ENCODE data around the gene TSC1.

TSC1 gene

DNA sequence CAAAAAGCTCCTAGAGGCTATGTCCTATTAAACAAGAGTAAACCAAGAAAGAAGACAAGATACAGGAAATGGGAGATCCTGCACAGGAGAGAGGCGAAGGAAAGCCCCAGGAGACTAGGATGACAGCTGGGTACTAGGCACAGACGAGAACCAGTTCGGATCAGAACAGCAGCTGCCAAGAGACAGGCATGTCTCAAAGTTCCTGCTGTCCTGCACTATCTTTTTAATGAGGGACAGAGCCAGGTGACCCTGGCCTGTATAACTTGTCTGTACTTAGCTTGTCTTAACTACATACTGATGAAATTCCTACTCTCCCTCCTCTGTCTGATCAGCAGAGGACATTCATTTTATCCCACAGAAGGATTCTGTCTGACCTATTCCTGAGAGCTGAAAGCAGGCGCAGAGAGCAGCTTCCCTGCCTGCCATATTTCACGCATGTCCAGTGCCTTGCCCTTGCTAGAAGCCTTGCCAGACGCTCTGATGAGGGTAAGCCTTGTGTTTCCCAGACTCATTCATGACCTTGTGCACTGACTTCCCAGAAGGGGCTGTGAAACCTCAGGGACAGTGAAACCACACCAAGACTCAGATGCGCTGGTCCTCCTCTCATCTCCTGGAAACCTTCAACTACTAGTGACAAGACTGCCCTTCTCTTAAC is 24.7 kb downstream of the TSC1 start:
- Histone ChIP-seq H3K9ac (no peak overlapping the region), H3K4me1 (no peaks in the 10 kb centered on the region), H3K9me3 (no peaks in the 10 kb centered on the region), H3K27me3 (no peaks in the 10 kb centered on the region), H3K4me3 (no peak overlapping the region), H3K4me2 (no peak overlapping the region), H3K27ac (no peak overlapping the region), H4K20me1 (no peaks in the 10 kb centered on the region), H3K36me3 (peaks cover 90% of the 10 kb centered on the region)
- no peak for TF ChIP-seq Cebpa-rat (IDR thresholded peaks at IDR 0.05)

DNA sequence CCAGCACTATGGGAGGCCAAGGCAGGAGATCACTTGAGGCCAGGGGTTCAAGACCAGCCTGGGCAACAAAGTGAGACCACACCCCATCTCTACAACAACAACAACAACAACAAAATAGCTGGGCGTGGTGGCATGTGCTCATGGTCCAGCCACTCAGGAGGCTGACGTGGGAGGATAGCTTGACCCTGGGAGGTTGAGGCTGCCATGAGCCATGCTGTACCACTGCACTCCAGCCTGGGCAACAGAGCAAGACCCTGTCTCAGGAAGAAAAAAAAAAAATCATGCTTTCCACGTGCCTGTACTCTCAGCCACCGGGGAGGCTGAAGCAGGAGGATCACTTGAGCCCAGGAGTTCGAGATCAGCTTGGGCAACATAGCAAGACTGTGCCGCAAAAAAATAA is 29.5 kb downstream of the TSC1 start:
- TF ChIP-seq Cebpa-rat (IDR thresholded peaks at IDR 0.05): no peak
- Histone ChIP-seq H3K4me3 (no peak overlapping the region), H3K27me3 (no peaks in the 10 kb centered on the region), H3K27ac (no peak overlapping the region), H3K9me3 (no peaks in the 10 kb centered on the region), H3K36me3 (peaks cover 90% of the 10 kb centered on the region), H3K4me2 (no peak overlapping the region), H3K9ac (no peak overlapping the region), H3K4me1 (no peaks in the 10 kb centered on the region), H4K20me1 (no peaks in the 10 kb centered on the region)

DNA sequence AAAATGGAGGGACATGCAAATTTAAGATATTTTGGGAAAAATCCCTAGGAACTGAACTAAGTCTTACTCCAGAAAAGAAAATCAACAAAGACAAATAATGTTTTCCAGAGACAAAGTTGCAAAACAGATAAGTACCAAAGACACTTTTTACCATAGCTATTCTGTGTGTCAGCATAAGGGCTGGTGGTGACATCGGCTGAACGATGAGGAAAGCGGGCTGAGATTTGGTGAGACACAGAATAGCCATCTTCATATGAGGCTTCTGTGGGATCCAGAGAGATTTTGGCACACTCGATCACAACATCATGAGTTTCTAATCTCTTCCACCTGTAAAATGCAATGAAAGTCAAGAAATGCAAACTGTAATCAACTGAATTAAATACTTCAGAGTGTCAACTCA is 32.3 kb downstream of the TSC1 start:
- H3K27me3 ChIP-seq: no peaks in the 10 kb centered on the region
- no peak for TF ChIP-seq Cebpa-rat (IDR thresholded peaks at IDR 0.05)
- H3K4me1 ChIP-seq: no peaks in the 10 kb centered on the region
- peaks cover 81% of the 10 kb centered on the region for H3K36me3 ChIP-seq
- H3K9me3 ChIP-seq: no peaks in the 10 kb centered on the region
- H3K4me3 ChIP-seq: no peak overlapping the region
- no peak overlapping the region for H3K4me2 ChIP-seq
- H3K9ac ChIP-seq: no peak overlapping the region
- H3K27ac ChIP-seq: no peak overlapping the region
- H4K20me1 ChIP-seq: no peaks in the 10 kb centered on the region

DNA sequence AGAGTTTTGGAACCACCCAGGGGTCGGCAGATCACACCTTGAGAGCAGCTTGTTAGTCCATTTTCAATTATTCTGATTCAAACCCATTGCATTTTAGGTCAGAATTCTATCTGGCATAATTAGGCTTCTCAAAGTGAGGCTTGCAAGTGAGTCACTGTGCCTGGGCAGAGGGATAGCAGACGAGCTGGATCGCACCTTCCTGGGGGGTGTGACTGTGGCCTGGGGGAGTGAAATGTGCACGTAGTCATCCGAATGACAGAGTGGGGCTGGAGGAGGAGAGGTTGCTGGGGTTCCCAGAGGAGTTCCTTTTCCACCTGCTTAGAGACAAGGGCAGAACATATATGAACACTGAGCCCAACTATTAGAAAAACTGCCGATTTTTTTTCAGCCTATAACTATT is 34.0 kb downstream of the TSC1 start:
- Histone ChIP-seq H3K27me3 (no peaks in the 10 kb centered on the region), H3K4me1 (no peaks in the 10 kb centered on the region), H3K4me2 (no peak overlapping the region), H3K4me3 (no peak overlapping the region), H3K9ac (no peak overlapping the region), H3K27ac (no peak overlapping the region), H3K36me3 (peaks cover 83% of the 10 kb centered on the region), H3K9me3 (no peaks in the 10 kb centered on the region), H4K20me1 (no peaks in the 10 kb centered on the region)
- no peak for TF ChIP-seq Cebpa-rat (IDR thresholded peaks at IDR 0.05)

DNA sequence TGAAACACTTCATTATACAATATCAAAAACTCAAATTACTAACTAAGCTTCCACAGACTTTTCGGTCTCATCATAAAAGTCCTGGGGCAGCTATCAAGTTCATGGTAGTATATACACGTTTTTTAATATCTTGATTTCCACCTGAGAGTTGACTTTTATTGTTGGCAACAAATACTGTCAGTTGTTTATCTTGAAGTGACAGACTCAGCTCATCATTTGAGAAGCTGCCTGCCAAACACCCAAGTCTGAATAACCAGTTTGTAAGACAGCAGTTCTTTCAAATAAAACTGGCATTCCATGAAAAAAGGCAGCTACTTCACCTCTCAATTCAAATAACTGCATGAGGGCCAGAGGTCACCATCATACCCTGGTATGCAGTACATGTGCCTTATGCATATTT is 35.1 kb downstream of the TSC1 start:
- Histone ChIP-seq H3K9me3 (no peaks in the 10 kb centered on the region), H3K27ac (no peak overlapping the region), H3K9ac (no peak overlapping the region), H3K27me3 (no peaks in the 10 kb centered on the region), H3K4me3 (no peak overlapping the region), H3K36me3 (peaks cover 83% of the 10 kb centered on the region), H3K4me2 (no peak overlapping the region), H3K4me1 (no peaks in the 10 kb centered on the region), H4K20me1 (no peaks in the 10 kb centered on the region)
- TF ChIP-seq Cebpa-rat (IDR thresholded peaks at IDR 0.05): no peak

DNA sequence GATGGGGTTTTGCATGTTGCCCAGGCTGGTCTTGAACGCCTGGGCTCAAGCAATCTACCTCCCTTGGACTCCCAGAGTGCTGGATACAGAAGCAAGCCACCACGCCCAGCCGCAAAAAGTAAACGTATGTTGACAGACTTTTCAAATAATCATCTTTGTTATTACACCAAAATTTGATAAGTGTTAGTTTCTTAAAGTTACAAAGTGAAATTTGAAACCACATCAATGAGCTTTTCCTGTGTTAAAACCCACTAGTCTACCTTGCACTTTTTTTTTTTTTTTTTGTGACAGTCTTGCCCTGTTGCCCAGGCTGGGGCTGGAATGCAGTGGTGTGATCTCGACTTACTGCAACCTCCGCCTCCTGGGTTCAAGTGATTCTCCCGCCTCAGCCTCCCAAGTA is 35.8 kb downstream of the TSC1 start:
- Histone ChIP-seq H4K20me1 (no peaks in the 10 kb centered on the region), H3K9ac (no peak overlapping the region), H3K27me3 (no peaks in the 10 kb centered on the region), H3K9me3 (no peaks in the 10 kb centered on the region), H3K27ac (no peak overlapping the region), H3K4me2 (no peak overlapping the region), H3K36me3 (peaks cover 85% of the 10 kb centered on the region), H3K4me3 (no peak overlapping the region), H3K4me1 (no peaks in the 10 kb centered on the region)
- TF ChIP-seq Cebpa-rat (IDR thresholded peaks at IDR 0.05): no peak

DNA sequence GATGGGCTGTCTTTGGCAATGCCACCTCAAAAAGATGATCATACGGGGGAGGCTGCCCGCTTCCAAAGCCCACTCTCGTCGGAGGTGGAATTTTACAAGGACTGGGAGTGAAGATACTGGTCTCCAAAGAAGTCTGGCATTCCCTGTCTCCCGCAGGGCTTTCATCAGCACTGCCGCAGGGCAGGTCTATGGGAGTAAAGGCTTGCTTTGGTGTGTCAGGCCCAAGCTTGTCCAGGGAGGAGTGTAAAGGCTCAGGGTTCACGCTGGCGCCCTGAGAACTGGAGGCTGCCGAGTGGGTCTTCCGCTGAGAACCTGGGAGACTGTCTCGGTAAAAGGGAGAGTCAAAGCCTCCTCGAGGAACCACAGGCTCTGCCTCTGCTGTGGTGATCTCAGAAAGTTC is 38.7 kb downstream of the TSC1 start:
- 0 out of 2 replicates have a peak, but pooled peaks cover 5% of the 10 kb centered on the region for H3K4me1 ChIP-seq
- no peak overlapping the region for H3K9ac ChIP-seq
- H3K27ac ChIP-seq: no peak overlapping the region
- no peaks in the 10 kb centered on the region for H4K20me1 ChIP-seq
- no peaks in the 10 kb centered on the region for H3K9me3 ChIP-seq
- no peak overlapping the region for H3K4me2 ChIP-seq
- H3K36me3 ChIP-seq: peaks cover 82% of the 10 kb centered on the region
- TF ChIP-seq Cebpa-rat (IDR thresholded peaks at IDR 0.05): no peak
- no peaks in the 10 kb centered on the region for H3K27me3 ChIP-seq
- H3K4me3 ChIP-seq: no peak overlapping the region

DNA sequence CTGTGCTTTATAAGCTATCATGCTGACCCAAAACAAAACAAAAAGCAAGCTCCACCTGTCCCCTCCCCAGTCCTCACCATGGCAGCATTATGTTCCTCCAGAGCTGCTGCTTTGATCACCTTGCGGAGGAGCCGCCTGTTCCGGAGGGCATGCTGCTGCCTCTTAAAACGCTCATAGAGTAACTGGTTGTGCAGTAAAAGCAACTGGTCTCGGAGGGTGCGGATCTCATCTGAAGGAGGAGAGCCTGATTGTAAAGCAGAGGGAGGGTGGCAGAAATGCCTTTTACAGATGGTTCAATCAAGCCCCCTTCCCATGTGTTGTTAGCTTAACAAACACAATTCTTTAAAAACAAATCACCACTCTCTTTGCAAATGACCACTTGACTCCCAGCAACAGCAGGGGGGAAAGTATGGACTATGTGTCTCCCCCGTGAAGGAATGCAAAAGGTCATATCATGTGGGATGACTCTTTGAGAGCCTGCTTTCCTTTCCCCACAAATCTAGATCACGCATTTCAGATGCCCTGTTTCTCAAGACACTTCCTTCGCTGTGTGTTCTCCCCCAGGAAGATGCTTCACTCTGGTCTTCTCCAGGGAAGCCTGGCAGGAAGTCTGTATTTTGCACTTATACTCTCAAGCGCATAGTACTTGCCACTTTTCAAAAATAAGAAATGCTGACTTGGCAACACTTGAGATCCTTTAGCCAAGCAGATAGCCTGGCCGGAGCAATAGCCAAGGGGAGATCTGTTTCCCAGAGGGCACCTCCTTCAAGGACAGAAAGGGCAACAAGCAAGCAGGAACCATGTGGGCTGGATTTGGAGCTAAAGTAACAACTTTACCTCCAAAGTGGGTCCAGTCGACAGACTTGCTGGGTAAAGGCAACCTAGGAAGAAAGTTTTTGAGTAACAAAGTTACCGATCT is 40.6 kb downstream of the TSC1 start:
- Histone ChIP-seq H3K9ac (no peak overlapping the region), H3K9me3 (no peaks in the 10 kb centered on the region), H3K4me2 (no peak overlapping the region), H3K27me3 (no peaks in the 10 kb centered on the region), H3K4me3 (no peak overlapping the region), H3K36me3 (peaks cover 82% of the 10 kb centered on the region), H3K27ac (no peak overlapping the region), H4K20me1 (no peaks in the 10 kb centered on the region), H3K4me1 (0 out of 2 replicates have a peak, but pooled peaks cover 5% of the 10 kb centered on the region)
- TF ChIP-seq Cebpa-rat (IDR thresholded peaks at IDR 0.05): no peak

DNA sequence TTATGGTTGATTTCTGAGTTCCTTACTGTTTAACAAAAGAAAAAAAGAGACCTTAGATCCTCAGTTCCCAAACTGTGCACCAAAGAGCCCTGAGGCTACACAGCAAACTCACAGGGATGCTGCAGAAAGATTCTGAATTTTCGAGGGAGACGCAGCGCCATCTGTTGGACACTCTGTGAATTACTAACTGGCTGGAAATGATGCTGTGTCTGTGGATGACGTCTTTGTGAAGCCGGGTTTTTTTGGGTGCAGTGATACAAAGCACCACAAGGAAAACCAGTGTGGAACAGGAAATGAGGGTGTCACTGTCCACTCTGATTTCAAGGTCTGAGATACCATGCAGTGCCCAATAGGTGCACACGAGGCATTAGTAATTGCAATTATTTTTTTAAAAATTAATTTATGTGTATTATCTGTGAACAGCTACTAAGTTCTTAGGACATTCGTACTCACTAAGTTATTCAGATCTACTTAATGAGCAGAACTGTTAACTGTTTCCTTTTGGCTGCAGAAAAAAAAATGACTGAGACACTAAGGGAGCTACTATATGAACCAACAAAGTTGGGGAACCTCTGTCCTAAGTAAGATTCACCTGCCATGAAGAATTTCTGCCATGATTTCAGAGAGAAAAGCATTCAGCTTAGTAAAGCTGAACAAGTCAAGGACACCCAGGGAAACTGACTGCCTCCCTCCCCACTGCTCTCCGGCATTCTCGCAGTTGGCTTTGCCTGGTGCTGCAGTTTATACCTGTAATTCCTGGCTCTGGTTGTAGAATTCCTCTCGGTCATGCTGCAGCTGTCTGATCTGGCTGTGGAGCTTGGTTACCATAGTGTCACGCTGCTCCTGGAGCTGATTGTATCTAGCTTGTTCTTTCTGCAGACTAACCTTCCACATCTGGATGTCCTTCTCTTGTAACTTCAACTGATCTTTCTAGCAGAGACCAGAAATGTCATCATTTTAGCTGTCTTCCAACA is 42.3 kb downstream of the TSC1 start:
- TF ChIP-seq Cebpa-rat (IDR thresholded peaks at IDR 0.05): no peak
- Histone ChIP-seq H4K20me1 (no peaks in the 10 kb centered on the region), H3K4me1 (0 out of 2 replicates have a peak, but pooled peaks cover 5% of the 10 kb centered on the region), H3K9me3 (no peaks in the 10 kb centered on the region), H3K27me3 (no peaks in the 10 kb centered on the region), H3K36me3 (peaks cover 91% of the 10 kb centered on the region), H3K4me3 (no peak overlapping the region), H3K4me2 (no peak overlapping the region), H3K9ac (no peak overlapping the region), H3K27ac (no peak overlapping the region)

Measured in BLaER1 (cell line).